NT2/D1 (cell line): ENCODE results near the gene CREB5.

ENCODE experiments used
- SUZ12 ChIP-seq: IDR thresholded peaks from 2 replicates; pipeline ENCODE4 v1.6.1; 2011; ENCODE audit not compliant: insufficient read length, insufficient read depth; ENCODE audit errors: extremely low read depth
- YY1 ChIP-seq: IDR thresholded peaks from 2 replicates; pipeline ENCODE4 v1.6.1; 2011; ENCODE audit not compliant: insufficient read length, insufficient read depth
- ZNF274 ChIP-seq: IDR thresholded peaks from 2 replicates; pipeline ENCODE4 v1.6.1; 2011; ENCODE audit warnings: mild to moderate bottlenecking, low read depth, low read length

DNA sequence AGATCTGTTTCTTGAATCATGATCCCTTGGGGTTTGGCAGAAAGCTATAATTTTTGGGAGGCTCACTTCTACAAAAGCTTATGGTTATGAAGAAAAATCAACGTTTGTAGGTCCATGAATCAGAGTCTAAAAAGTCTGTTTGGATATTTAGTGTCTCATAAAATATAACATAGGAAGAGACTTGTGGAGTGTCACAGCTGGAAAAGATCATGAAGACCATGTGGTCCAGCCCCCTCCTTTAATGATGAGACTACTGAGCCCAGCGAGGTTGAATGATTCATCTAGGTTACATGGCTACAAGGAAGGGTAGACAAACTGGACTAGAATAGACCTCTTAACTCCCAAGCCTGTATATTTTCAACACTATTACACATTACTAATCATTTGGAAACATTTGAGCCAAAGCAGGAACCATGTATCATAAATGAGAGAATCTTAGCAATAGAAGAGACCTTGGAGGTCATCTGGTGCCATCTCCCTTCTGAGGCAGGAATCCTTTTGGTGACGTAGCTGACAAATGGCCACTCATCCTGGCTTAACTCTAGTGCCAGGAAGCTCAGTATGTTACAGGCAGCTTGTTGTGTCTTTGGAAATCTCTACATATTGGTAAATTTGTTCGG is 152.5 kb downstream of the CREB5 start:
- TF ChIP-seq YY1 (no peak), ZNF274 (no peak), SUZ12 (no peak)
